ENCODE results near the gene TMEM240.
"Not testable (repeated sequence)": the region's sequence is repeated elsewhere in the genome, so short reads cannot be mapped to it uniquely, and the experiment has no call there.

- not testable (repeated sequence) for TF ChIP-seq GABPA (IDR thresholded peaks at IDR 0.05 in 1 of 2, conservative IDR thresholded peaks at IDR 0.05 in 1 of 2); CTCF (IDR thresholded peaks at IDR 0.05; ENCODE audit: low read depth, low read length, missing input control); TAF1 (conservative IDR thresholded peaks at IDR 0.05); ZBTB33 (IDR thresholded peaks at IDR 0.05); YY1 (IDR thresholded peaks at IDR 0.05); MAX (IDR thresholded peaks at IDR 0.05); FOXA1 (IDR thresholded peaks at IDR 0.05); JUND (IDR thresholded peaks at IDR 0.05); REST (IDR thresholded peaks at IDR 0.05); SP1 (IDR thresholded peaks at IDR 0.05); HNF4G (IDR thresholded peaks at IDR 0.05)
Observed at GRCh38 chr1:1523226-1523625, 17.2 kb downstream of the TMEM240 start.

Measured in liver (tissue), 3 donors.